Spinal cord (tissue), 10 donors: ENCODE measurements around the gene REXO4. TPM values are rescaled to one million over a fixed set of nuclear protein-coding genes. Genes with fewer than 3 reads are reported as not detected.
"Not testable (repeated sequence)": the region's sequence is repeated elsewhere in the genome, so short reads cannot be mapped to it uniquely, and the experiment has no call there.

Source experiments
- DNase-seq, 6 donors: peaks; one replicate each; pipeline versions ENCODE4 v3.0.0 to v3.0.0-alpha.2; 2013 to 2015; ENCODE audit warnings: low spot score in 6 of 6, low read depth in 4 of 6
- H3K27ac ChIP-seq: one replicate; pipeline ENCODE4 v1.5.1; 2013; ENCODE audit warnings: low read depth, low read length, control low read depth
- H3K27me3 ChIP-seq: one replicate; pipeline ENCODE4 v1.6.1; 2013; ENCODE audit warnings: low read length; ENCODE audit not compliant: control insufficient read depth, insufficient read depth
- H3K36me3 ChIP-seq: one replicate; pipeline ENCODE4 v1.6.1; 2013; ENCODE audit warnings: low read length; ENCODE audit not compliant: control insufficient read depth, insufficient read depth
- H3K4me1 ChIP-seq: one replicate; pipeline ENCODE4 v1.6.1; 2013; ENCODE audit warnings: low read length; ENCODE audit not compliant: control insufficient read depth, insufficient read depth
- H3K4me3 ChIP-seq: one replicate; pipeline ENCODE4 v1.5.1; 2013; ENCODE audit warnings: low read depth, low read length, control low read depth
- H3K9me3 ChIP-seq: one replicate; pipeline ENCODE4 v1.6.1; 2013; ENCODE audit warnings: low read length; ENCODE audit not compliant: control insufficient read depth, insufficient read depth
- WGBS: methylation state at CpG from one replicate; pipeline ENCODE4 v1.1.5; 2013; ENCODE audit warnings: missing lambda C conversion rate; ENCODE audit not compliant: insufficient coverage; 5-methylcytosine and 5-hydroxymethylcytosine counted together
- polyA plus RNA-seq, 2 donors: library from polyadenylated mRNA; unstranded; fragments of 120-200 nt; gene quantifications; one replicate each; pipeline ENCODE4 v1.2.1, GENCODE V29; 2013; ENCODE audit not compliant: insufficient read length in 2 of 2
- total RNA-seq, 2 donors: library from RNA; depleted of rRNA in 1 of 2; stranded (reverse); fragments of 120-200 nt in 1 of 2; fragments of >200 nt in 1 of 2; gene quantifications; one replicate each; pipeline versions ENCODE4 v1.2.3 to v1.2.4, GENCODE V29; 2013 to 2014
- donor health status: healthy.

Gene REXO4
- total and polyA plus RNA-seq, 4 donors, result 9.0 to 28.1 (median 22.4) TPM

GRCh38 chr9:133452562-133452961, 34.8 kb upstream of the REXO4 start:
- WGBS, result 89% methylated on average over 6 of the region's 7 CpGs
- Histone ChIP-seq H3K27me3 (no peaks in the 10 kb centered on the region), H3K4me1 (peaks cover 4% of the 10 kb centered on the region), H3K4me3 (no peak overlapping the region), H3K36me3 (peaks cover 45% of the 10 kb centered on the region), H3K9me3 (no peaks in the 10 kb centered on the region), H3K27ac (no peak overlapping the region)
- DNase-seq, result no peak

- H3K27me3 ChIP-seq, DNase-seq, H3K27ac ChIP-seq, H3K9me3 ChIP-seq, H3K4me3 ChIP-seq, H3K4me1 ChIP-seq: not testable (repeated sequence)
- WGBS, result 88% methylated on average over 4 of the region's 5 CpGs
- H3K36me3 ChIP-seq, result peaks cover 40% of the 10 kb centered on the region
Observed at GRCh38 chr9:133451865-133452264, 34.1 kb upstream of the REXO4 start.

GRCh38 chr9:133449760-133450159, 31.9 kb upstream of the REXO4 start:
- Histone ChIP-seq H3K4me1 (peaks cover 4% of the 10 kb centered on the region), H3K36me3 (peaks cover 28% of the 10 kb centered on the region), H3K4me3 (no peak overlapping the region), H3K9me3 (no peaks in the 10 kb centered on the region), H3K27me3 (no peaks in the 10 kb centered on the region), H3K27ac (no peak overlapping the region)
- WGBS, result 97% methylated on average over 12 of the region's 12 CpGs
- no peak for DNase-seq

GRCh38 chr9:133448487-133448972, 30.7 kb upstream of the REXO4 start:
- Histone ChIP-seq H3K27me3 (no peaks in the 10 kb centered on the region), H3K4me3 (no peak overlapping the region), H3K27ac (no peak overlapping the region), H3K36me3 (peaks cover 22% of the 10 kb centered on the region), H3K9me3 (no peaks in the 10 kb centered on the region), H3K4me1 (peaks cover 2% of the 10 kb centered on the region)
- no peak for DNase-seq
- WGBS, result 69% methylated on average over 12 of the region's 13 CpGs

GRCh38 chr9:133445293-133445969, 27.6 kb upstream of the REXO4 start:
- Histone ChIP-seq H3K27ac (no peak overlapping the region), H3K36me3 (peaks cover 46% of the 10 kb centered on the region), H3K4me3 (no peak overlapping the region), H3K27me3 (no peaks in the 10 kb centered on the region), H3K9me3 (no peaks in the 10 kb centered on the region), H3K4me1 (no peaks in the 10 kb centered on the region)
- no peak for DNase-seq
- WGBS, result 84% methylated on average over 23 of the region's 23 CpGs

- 82% methylated on average over 6 of the region's 8 CpGs for WGBS
Observed at GRCh38 chr9:133443982-133444381, 26.2 kb upstream of the REXO4 start.

GRCh38 chr9:133443248-133443647, 25.4 kb upstream of the REXO4 start:
- H3K27me3 ChIP-seq, result no peaks in the 10 kb centered on the region
- 90% methylated on average over 12 of the region's 15 CpGs for WGBS
- no peak overlapping the region for H3K27ac ChIP-seq
- peaks cover 42% of the 10 kb centered on the region for H3K36me3 ChIP-seq
- H3K9me3 ChIP-seq, result no peaks in the 10 kb centered on the region
- no peak overlapping the region for H3K4me3 ChIP-seq
- H3K4me1 ChIP-seq, result no peaks in the 10 kb centered on the region
- DNase-seq, result no peak

More at GRCh38 chr9:133443982-133444381, 26.2 kb upstream of the REXO4 start:
- H3K4me1 ChIP-seq, result no peaks in the 10 kb centered on the region
- H3K4me3 ChIP-seq, result no peak overlapping the region
- peaks cover 44% of the 10 kb centered on the region for H3K36me3 ChIP-seq
- no peaks in the 10 kb centered on the region for H3K9me3 ChIP-seq
- no peak for DNase-seq
- no peak overlapping the region for H3K27ac ChIP-seq
- H3K27me3 ChIP-seq, result no peaks in the 10 kb centered on the region

- Histone ChIP-seq H3K27ac (no peak overlapping the region), H3K36me3 (peaks cover 48% of the 10 kb centered on the region), H3K9me3 (no peaks in the 10 kb centered on the region), H3K4me1 (no peaks in the 10 kb centered on the region), H3K27me3 (no peaks in the 10 kb centered on the region), H3K4me3 (no peak overlapping the region)
- no peak for DNase-seq
- WGBS, result 82% methylated on average over 5 of the region's 5 CpGs
Observed at GRCh38 chr9:133441571-133441970, 23.8 kb upstream of the REXO4 start.

- no peak for DNase-seq
- no peak overlapping the region for H3K4me3 ChIP-seq
- no peak overlapping the region for H3K27ac ChIP-seq
- no peaks in the 10 kb centered on the region for H3K9me3 ChIP-seq
- peaks cover 48% of the 10 kb centered on the region for H3K36me3 ChIP-seq
- 95% methylated on average over 8 of the region's 12 CpGs for whole genome bisulfite sequencing
- no peaks in the 10 kb centered on the region for H3K4me1 ChIP-seq
- no peaks in the 10 kb centered on the region for H3K27me3 ChIP-seq
Observed at GRCh38 chr9:133440874-133441273, 23.1 kb upstream of the REXO4 start.

- WGBS, result 100% methylated on average over 2 of the region's 4 CpGs
- no peak for DNase-seq
- H3K4me1 ChIP-seq, result no peaks in the 10 kb centered on the region
Observed at GRCh38 chr9:133439337-133439736, 21.5 kb upstream of the REXO4 start.

More at GRCh38 chr9:133439337-133439736, 21.5 kb upstream of the REXO4 start:
- Histone ChIP-seq H3K4me3 (no peak overlapping the region), H3K27ac (no peak overlapping the region), H3K36me3 (peaks cover 41% of the 10 kb centered on the region), H3K9me3 (no peaks in the 10 kb centered on the region), H3K27me3 (no peaks in the 10 kb centered on the region)
